K562 (cell line): ENCODE data around the gene GALE. TPM values are rescaled to one million over a fixed set of nuclear protein-coding genes. Genes with fewer than 3 reads are reported as not detected.

Experiments
- FOXP1 ChIP-seq: sonication (generic); formaldehyde crosslinking; IDR thresholded peaks from 2 replicates; pipeline ENCODE4 v1.8.0; 2022; ENCODE audit warnings: mild to moderate bottlenecking, missing genetic modification reagents
- HNRNPL ChIP-seq: fragments of 200-400 bp; formaldehyde crosslinking; IDR thresholded peaks from 2 replicates; pipeline ENCODE4 v1.6.1; 2017; ENCODE audit warnings: low read depth, mild to moderate bottlenecking, low read length
- MECOM ChIP-seq: fragments of 250-450 bp; sonication (Bioruptor Pico); IDR thresholded peaks from 2 replicates; pipeline ENCODE4 v1.8.0; 2022; ENCODE audit warnings: inconsistent platforms
- NFYB ChIP-seq: IDR thresholded peaks from 2 replicates; pipeline ENCODE4 v1.6.1; 2011; ENCODE audit warnings: mild to moderate bottlenecking, moderate library complexity; ENCODE audit not compliant: insufficient read length; ENCODE audit errors: extremely low read depth
- SETDB1 ChIP-seq: IDR thresholded peaks from one replicate; pipeline ENCODE4 v1.6.1; 2012; ENCODE audit warnings: low read length, control low read depth, inconsistent platforms
- SMAD3 ChIP-seq: fragments of 450-650 bp; formaldehyde crosslinking; conservative IDR thresholded peaks from 2 replicates; pipeline ENCODE4 v1.4.0; 2020; ENCODE audit warnings: mild to moderate bottlenecking
- TBP ChIP-seq: optimal IDR thresholded peaks from 2 replicates; pipeline ENCODE3; 2011; ENCODE audit warnings: low read depth, low read length, improper control_type of control experiment
- TCF7 ChIP-seq: sonication (generic); IDR thresholded peaks from 2 replicates; pipeline ENCODE4 v1.6.1; 2016; ENCODE audit warnings: antibody characterized with exemption, borderline replicate concordance
- TCFL5 ChIP-seq: fragments of 250-450 bp; sonication (Bioruptor Pico); conservative IDR thresholded peaks from 2 replicates; pipeline ENCODE4 v1.6.1; 2021; ENCODE audit warnings: mild to moderate bottlenecking, moderate library complexity, matching md5 sums
- ZFPM2 ChIP-seq: fragments of 250-450 bp; sonication (Bioruptor Pico); IDR thresholded peaks from 2 replicates; pipeline ENCODE4 v1.5.1; 2022; ENCODE audit warnings: mild to moderate bottlenecking
- polyA plus RNA-seq, 8 experiments: library from polyadenylated mRNA; depleted of rRNA in 4 of 8; stranded (reverse) in 5 of 8; unstranded in 3 of 8; fragments of >200 nt; fragmentation: Nextera tagmentation in 2 of 8; fragmentation: Illumina TruSeq in 1 of 8; extraction: Ambion mirVana in 2 of 8; extraction: Trizol in 1 of 8; gene quantifications; 2 replicates each; pipeline versions ENCODE4 v1.2.1 to v1.2.3, GENCODE V29; 2011 to 2014; ENCODE audit warnings: inconsistent platforms in 1 of 8, missing spikeins in 1 of 8
- total RNA-seq, 7 experiments: library from RNA; depleted of rRNA in 6 of 7; stranded (reverse); fragments of >200 nt in 6 of 7; fragmentation: Illumina TruSeq in 2 of 7; extraction: Trizol in 2 of 7; gene quantifications; 2 replicates each; pipeline versions ENCODE4 v1.2.1 to v1.2.3, GENCODE V29; 2011 to 2021; ENCODE audit warnings: low replicate concordance in 1 of 7
- TF ChIP-seq, protein P1 (sequence below): sonication (generic); formaldehyde crosslinking; IDR thresholded peaks from 2 replicates; pipeline ENCODE4 v1.8.0; 2022; ENCODE audit warnings: mild to moderate bottlenecking, missing genetic modification reagents
- TF ChIP-seq, protein P2 (sequence below): sonication (generic); formaldehyde crosslinking; IDR thresholded peaks from 2 replicates; pipeline ENCODE4 v1.8.0; 2022; ENCODE audit warnings: mild to moderate bottlenecking, missing genetic modification reagents
- TF ChIP-seq, protein P3 (sequence below): sonication (generic); formaldehyde crosslinking; IDR thresholded peaks from 2 replicates; pipeline ENCODE4 v1.8.1; 2023; ENCODE audit warnings: mild to moderate bottlenecking, missing genetic modification reagents, moderate library complexity
- TF ChIP-seq, protein P4 (sequence below), 2 experiments: IDR thresholded peaks; 2 replicates each; pipeline ENCODE4 v1.6.1; 2011; ENCODE audit warnings: borderline replicate concordance in 1 of 2, control low read depth in 1 of 2, low read depth in 1 of 2, low read length in 1 of 2, mild to moderate bottlenecking in 1 of 2, mixed read lengths in 1 of 2, moderate library complexity in 1 of 2; ENCODE audit not compliant: insufficient read depth in 1 of 2, insufficient read length in 1 of 2, poor library complexity in 1 of 2, severe bottlenecking in 1 of 2; ENCODE audit errors: extremely low read depth in 1 of 2
- TF ChIP-seq, protein P5 (sequence below): fragments of 200-800 bp; sonication (Bioruptor generic); IDR thresholded peaks from 2 replicates; pipeline ENCODE4 v1.6.1; 2017; ENCODE audit warnings: missing genetic modification characterization, missing compliant biosample characterization
- TF ChIP-seq, protein P6 (sequence below): sonication (generic); IDR thresholded peaks from 2 replicates; pipeline ENCODE4 v1.6.1; 2016

Gene GALE
- total and polyA plus RNA-seq, 9 of the 15 experiments (the other 6 are each of a cell fraction or from before 2014, with no cell fraction given) = 8.4 to 139 (median 88.3) TPM

DNA sequence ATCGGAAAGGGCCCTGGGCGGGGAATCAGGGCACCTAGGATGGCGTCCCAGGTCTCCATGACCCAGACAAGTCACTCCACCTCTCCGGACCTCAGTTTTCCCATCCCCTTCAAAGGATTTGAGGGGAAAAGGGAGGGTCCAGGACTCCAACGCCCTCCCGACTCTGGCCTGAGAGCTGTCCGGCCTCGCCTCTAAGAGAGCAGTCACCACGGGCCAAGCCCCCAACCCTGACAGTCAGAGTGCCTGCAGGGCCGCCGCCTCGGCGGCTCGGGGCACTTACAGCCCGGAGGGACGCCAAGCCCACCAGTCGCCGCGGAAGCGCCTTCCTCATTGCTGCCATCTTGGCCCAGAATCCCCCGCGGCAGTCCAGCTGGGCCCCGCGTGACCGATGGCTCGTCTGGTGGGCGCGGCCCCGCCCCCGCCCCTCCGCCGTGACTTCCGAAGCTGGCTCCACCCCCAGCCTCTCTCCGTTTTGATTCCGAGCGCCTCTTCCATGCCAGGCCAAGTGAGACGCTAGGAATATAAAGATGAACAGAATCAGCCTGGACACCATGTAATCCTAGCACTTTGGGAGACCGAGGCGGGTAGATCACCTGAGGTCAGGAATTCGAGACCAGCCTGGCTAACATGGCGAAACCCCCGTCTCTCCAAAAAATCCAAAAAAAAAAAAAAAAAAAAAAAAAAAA is 24.7 kb upstream of the GALE start, which contains the start of gene HMGCL (continued):
- TF ChIP-seq, protein P1, sequence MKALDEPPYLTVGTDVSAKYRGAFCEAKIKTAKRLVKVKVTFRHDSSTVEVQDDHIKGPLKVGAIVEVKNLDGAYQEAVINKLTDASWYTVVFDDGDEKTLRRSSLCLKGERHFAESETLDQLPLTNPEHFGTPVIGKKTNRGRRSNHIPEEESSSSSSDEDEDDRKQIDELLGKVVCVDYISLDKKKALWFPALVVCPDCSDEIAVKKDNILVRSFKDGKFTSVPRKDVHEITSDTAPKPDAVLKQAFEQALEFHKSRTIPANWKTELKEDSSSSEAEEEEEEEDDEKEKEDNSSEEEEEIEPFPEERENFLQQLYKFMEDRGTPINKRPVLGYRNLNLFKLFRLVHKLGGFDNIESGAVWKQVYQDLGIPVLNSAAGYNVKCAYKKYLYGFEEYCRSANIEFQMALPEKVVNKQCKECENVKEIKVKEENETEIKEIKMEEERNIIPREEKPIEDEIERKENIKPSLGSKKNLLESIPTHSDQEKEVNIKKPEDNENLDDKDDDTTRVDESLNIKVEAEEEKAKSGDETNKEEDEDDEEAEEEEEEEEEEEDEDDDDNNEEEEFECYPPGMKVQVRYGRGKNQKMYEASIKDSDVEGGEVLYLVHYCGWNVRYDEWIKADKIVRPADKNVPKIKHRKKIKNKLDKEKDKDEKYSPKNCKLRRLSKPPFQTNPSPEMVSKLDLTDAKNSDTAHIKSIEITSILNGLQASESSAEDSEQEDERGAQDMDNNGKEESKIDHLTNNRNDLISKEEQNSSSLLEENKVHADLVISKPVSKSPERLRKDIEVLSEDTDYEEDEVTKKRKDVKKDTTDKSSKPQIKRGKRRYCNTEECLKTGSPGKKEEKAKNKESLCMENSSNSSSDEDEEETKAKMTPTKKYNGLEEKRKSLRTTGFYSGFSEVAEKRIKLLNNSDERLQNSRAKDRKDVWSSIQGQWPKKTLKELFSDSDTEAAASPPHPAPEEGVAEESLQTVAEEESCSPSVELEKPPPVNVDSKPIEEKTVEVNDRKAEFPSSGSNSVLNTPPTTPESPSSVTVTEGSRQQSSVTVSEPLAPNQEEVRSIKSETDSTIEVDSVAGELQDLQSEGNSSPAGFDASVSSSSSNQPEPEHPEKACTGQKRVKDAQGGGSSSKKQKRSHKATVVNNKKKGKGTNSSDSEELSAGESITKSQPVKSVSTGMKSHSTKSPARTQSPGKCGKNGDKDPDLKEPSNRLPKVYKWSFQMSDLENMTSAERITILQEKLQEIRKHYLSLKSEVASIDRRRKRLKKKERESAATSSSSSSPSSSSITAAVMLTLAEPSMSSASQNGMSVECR (CRISPR knock-in tag) = peak; percentile 88
- peak; percentile 84 for TF ChIP-seq SETDB1
- TF ChIP-seq, protein P2, sequence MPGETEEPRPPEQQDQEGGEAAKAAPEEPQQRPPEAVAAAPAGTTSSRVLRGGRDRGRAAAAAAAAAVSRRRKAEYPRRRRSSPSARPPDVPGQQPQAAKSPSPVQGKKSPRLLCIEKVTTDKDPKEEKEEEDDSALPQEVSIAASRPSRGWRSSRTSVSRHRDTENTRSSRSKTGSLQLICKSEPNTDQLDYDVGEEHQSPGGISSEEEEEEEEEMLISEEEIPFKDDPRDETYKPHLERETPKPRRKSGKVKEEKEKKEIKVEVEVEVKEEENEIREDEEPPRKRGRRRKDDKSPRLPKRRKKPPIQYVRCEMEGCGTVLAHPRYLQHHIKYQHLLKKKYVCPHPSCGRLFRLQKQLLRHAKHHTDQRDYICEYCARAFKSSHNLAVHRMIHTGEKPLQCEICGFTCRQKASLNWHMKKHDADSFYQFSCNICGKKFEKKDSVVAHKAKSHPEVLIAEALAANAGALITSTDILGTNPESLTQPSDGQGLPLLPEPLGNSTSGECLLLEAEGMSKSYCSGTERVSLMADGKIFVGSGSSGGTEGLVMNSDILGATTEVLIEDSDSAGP = no peak
- TF ChIP-seq, protein P3, sequence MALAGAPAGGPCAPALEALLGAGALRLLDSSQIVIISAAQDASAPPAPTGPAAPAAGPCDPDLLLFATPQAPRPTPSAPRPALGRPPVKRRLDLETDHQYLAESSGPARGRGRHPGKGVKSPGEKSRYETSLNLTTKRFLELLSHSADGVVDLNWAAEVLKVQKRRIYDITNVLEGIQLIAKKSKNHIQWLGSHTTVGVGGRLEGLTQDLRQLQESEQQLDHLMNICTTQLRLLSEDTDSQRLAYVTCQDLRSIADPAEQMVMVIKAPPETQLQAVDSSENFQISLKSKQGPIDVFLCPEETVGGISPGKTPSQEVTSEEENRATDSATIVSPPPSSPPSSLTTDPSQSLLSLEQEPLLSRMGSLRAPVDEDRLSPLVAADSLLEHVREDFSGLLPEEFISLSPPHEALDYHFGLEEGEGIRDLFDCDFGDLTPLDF (CRISPR knock-in tag) = peak; percentile 50; the same call in 1 of the 2 replicates
- TF ChIP-seq, protein P4, sequence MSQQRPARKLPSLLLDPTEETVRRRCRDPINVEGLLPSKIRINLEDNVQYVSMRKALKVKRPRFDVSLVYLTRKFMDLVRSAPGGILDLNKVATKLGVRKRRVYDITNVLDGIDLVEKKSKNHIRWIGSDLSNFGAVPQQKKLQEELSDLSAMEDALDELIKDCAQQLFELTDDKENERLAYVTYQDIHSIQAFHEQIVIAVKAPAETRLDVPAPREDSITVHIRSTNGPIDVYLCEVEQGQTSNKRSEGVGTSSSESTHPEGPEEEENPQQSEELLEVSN (IDR thresholded peaks at IDR 0.05; ENCODE audit: borderline replicate concordance in 1 of 2, extremely low read depth in 1 of 2, insufficient read depth in 1 of 2, insufficient read length in 1 of 2, low read depth in 1 of 2, low read length in 1 of 2, poor library complexity in 1 of 2, severe bottlenecking in 1 of 2) = peak; percentile 23 to 55
- TF ChIP-seq, protein P5, sequence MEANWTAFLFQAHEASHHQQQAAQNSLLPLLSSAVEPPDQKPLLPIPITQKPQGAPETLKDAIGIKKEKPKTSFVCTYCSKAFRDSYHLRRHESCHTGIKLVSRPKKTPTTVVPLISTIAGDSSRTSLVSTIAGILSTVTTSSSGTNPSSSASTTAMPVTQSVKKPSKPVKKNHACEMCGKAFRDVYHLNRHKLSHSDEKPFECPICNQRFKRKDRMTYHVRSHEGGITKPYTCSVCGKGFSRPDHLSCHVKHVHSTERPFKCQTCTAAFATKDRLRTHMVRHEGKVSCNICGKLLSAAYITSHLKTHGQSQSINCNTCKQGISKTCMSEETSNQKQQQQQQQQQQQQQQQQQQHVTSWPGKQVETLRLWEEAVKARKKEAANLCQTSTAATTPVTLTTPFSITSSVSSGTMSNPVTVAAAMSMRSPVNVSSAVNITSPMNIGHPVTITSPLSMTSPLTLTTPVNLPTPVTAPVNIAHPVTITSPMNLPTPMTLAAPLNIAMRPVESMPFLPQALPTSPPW (CRISPR knock-in tag) = peak; percentile 92
- TF ChIP-seq NFYB = no peak
- TF ChIP-seq HNRNPL = no peak
- TF ChIP-seq MECOM (CRISPR knock-in tag) = no peak
- no peak for TF ChIP-seq SMAD3 (CRISPR knock-in tag)
- no peak for TF ChIP-seq TCF7
- peak; percentile 75; the same call in 1 of the 2 replicates for TF ChIP-seq ZFPM2 (CRISPR knock-in tag)
- TF ChIP-seq TBP = peak; percentile 90
- TF ChIP-seq TCFL5 (CRISPR knock-in tag) = no peak
- no peak for TF ChIP-seq FOXP1 (CRISPR knock-in tag)
- TF ChIP-seq, protein P6, sequence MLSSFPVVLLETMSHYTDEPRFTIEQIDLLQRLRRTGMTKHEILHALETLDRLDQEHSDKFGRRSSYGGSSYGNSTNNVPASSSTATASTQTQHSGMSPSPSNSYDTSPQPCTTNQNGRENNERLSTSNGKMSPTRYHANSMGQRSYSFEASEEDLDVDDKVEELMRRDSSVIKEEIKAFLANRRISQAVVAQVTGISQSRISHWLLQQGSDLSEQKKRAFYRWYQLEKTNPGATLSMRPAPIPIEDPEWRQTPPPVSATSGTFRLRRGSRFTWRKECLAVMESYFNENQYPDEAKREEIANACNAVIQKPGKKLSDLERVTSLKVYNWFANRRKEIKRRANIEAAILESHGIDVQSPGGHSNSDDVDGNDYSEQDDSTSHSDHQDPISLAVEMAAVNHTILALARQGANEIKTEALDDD = no peak
